ENCODE results near the gene TPP1.

GRCh38 chr11:6626971-6627761 is 7.9 kb upstream of the TPP1 start:
- TF ChIP-seq PATZ1 (CRISPR knock-in tag; IDR thresholded peaks at IDR 0.05; ENCODE audit: borderline replicate concordance) (no peak), RARB (CRISPR knock-in tag; IDR thresholded peaks at IDR 0.05) (no peak), ZC3H10 (CRISPR knock-in tag; IDR thresholded peaks at IDR 0.05) (no peak), CREB5 (CRISPR knock-in tag; IDR thresholded peaks at IDR 0.05; ENCODE audit: low read depth) (no peak), ARNTL (CRISPR knock-in tag; IDR thresholded peaks at IDR 0.05; ENCODE audit: borderline replicate concordance, low read depth) (no peak), OSR1 (CRISPR knock-in tag; IDR thresholded peaks at IDR 0.05) (no peak), TOX (CRISPR knock-in tag; IDR thresholded peaks at IDR 0.05; ENCODE audit: borderline replicate concordance) (no peak), TSHZ2 (CRISPR knock-in tag; IDR thresholded peaks at IDR 0.05) (no peak)
